ENCODE measurements around the gene IRS2.

Gene IRS2

DNA sequence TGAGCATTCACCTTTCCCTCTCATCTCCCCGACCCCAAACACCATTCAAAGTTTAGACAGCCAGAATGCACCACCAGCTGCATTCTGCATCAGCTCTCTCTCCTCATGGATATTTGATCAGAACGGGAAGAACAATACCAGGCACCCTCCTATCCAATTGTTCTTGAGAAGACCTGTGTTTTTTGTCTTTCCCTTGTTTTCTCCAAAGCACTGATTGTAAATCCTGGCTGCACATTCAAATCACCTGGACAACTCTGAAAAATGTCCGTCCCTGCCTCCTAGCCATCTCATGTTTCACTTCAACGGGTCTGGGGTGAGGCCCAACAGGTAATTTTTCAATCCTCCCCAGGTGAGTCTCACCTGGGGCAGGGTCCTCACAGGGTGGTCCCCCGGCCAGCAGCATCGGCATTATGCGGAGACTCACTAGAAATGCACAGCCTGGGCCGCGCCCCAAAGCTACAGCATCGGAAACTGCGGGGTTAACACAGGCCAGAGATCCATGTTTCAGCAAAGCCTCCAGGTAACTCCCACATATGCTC lies 5.5 kb downstream of the IRS2 start:
- no peak for DNase-seq

DNA sequence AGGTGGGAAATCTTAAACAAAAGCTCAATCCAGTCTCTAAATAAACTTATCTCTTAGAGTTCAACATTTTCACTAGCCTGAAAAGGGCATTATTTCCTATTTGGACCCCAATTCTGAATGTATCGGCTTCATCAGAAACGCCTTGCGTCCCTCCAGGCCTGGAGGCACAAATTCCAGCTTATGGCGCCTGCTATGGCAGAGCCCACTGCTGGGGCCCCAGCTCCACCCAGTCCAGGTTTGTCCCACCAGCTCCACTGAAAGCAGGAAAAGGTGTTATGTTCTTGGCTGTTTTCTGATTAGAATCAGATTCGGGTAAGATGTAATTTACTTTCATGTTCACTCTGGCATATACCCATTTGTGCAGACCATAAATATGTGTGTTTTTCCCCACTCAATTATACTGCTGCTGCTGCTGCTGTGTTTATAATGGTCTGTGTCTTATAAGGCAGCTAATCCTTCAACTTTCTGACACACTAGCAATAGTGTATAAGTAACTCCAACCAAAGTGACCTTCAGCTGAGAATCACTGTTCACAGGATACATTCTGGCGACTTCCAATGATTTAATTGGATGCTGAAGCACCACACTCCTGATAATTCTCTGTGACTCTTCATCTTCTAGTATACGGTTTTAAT lies 6.4 kb downstream of the IRS2 start:
- DNase-seq: no peak

DNA sequence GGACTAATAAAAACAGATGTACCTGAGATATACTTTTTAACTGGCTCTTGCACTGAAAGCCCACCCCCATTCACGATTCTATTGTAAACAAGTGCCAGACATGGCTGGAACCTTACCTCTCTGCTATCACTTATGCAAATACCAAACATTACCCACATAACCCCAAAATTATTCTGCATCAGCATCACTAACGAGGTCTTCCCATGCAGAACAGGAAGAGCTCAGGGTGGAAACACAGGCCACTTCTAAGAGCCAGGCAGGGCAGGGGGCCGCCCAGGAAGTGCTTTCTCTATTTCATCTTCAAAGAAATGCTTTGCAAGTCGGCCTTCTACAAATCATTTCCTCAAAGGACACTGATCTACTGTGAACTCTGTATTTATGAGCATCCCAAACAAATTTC lies 7.3 kb downstream of the IRS2 start:
- no peak for DNase-seq

DNA sequence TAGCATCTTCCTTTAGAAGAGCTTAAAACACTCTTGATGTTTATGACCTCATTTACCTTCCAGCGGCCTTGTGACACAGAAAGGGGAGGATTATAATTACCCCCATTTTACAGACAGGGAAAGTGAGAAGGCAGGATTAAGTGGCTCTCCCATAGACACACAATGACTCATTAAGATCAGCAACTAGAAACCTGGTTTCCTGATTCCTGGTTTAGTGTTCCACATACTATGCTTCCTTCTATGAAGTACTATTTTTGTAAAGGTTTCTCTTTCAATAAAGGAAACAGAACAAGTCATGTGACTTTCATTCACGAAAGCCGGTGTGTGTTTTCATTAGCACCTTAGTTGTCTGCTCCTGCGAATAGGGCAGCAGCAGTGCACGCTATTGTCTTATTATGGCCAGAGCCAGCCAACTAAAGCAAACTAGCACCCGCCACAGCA lies 8.3 kb downstream of the IRS2 start:
- no peak for DNase-seq

DNA sequence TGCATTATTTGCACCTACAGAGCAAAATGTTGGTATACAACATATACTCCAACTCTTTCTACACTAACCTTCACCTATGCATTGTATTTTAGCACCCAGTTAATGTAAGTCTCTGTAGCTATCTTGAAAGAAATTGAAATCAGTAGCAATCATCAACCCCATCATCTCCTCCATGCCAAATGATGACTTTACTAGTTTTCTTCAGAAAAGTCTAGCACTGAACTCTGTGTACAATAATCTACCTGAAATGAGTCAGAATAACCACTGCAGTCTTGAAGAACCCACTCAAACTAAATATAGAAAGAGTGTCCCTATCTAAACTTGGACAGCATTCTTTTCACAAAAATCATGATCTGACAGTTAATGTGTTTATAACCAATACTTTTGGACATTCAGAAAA lies 9.8 kb downstream of the IRS2 start:
- no peak for DNase-seq

DNA sequence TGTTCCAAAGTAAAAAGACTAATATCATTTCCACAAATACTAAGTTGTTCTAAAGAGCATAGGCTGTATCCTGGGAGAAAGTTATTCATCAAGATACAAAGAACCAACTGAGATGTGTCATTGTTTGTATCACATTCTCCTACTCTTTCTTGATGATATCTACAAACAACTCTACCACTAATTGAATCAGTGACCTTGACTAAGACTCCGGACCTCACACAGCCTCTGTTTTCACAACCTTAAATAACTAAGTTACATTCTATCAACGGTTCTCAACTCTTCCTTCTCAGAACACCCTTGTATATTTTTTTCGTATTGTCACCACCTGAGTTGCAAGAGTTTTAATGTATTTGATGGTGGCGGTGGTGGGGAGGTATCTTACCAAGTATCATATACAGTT lies 12.6 kb downstream of the IRS2 start:
- DNase-seq: no peak

DNA sequence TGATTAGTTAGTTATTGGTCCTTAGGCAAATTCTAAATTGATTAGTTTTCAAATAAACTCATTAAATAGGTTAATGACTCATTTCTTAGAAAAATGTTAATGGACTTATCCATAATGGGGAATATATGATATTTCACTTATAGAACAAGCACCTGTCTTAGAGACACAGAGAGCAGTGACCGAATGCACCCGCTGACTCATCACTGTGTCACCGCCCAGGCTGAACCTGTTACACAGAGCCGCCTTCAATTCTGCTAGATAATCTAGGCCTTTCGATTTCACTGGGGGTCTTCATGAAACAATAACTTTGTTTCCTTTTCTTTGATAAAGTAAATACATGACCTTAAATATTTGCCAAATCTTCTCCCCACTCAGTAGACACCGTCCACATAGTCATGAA lies 13.1 kb downstream of the IRS2 start:
- DNase-seq: no peak

DNA sequence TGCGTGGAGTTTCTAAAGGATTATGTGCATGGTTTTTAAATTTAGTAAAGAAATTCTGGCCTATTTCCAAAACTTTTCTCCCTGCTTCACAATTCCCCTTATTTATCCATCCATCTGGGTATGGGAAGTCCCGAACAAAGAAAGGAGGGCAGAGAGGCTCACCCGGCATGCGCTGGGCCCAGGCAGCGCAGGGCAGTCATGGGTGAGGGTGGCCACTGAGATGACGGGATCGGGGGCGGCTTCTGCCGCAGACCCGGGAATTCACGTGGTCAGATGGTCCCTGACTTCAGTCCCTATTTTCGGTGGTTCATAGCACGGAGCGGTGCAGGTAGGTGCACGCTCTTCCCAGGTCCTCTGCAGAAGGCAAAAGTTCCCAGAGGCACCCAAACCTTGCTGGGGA lies 14.5 kb downstream of the IRS2 start:
- DNase-seq: no peak

DNA sequence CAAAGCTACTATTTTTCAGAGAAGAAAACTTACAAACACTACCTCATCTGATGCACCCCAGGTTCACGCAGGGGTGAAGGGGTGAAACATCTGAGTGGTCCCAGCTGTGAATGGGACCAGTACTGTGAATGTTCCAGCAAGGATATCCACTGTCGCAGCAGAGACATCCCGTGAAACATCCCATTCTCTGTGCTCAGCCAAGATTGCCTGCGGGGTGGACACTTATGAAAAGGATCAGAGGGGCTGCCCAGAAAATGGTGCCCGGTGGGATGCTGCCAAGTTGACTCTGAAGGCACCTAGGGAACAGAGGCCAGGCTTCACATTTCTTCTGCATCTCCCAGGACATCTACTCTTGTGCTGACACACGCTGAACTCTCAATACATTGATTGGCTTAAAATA lies 15.9 kb downstream of the IRS2 start:
- no peak for DNase-seq

DNA sequence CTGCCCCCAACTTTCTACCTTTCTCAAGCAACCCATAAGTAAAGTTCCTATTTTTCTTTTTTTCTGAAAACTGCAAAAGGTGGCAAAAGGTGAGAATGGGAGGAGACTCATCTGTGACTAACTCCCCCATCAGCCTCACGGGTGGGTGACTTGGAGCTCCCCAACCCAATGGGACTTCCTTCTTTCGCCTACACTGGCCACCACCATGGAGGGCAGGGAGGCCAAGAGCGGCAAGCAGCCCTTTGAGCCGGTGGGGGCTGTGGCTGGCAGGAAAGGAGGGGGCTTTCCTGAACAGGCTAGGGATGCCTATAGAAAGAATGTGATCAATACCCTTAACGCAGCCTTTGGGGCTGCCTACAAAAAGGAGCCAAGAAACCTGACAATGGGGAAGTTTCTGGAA lies 16.5 kb downstream of the IRS2 start:
- DNase-seq: no peak

DNA sequence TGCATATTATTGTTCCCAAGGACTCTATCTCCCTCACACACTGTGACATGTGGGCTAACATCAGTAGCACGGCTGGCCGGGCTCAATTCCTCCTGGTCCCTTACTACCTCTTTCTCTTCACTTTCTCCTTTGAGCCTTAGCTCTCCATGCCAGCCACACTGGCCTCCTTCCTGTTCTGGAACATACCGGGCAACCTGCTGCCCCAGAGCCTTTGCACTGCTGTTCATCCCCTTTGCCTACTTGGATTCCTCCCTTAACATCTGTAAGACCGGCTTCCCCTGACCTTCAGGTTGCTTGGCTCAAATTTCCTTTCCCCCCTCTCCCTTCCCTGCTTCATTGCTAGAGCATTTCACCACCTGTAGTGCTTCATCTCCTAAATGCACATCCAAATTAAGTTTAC lies 17.1 kb downstream of the IRS2 start:
- DNase-seq: no peak

DNA sequence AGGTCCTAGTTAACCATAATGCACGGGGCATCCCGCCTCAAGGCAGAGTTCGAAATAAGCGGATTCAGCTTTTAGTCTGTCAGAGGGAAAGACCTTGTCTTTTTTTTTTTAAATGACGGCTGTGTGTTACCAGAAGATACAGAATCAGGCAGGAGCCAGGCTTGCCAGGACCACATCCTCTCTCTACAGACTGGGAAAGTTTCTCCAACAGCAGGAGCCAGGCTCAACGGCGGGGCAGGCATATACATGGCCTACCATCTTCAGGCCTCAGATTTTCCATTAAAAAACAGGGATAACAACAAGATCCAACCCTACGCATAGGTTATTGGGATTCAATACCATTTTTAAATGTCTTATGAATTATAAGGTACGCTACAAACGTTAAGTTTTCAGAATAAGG lies 17.8 kb downstream of the IRS2 start:
- no peak for DNase-seq

DNA sequence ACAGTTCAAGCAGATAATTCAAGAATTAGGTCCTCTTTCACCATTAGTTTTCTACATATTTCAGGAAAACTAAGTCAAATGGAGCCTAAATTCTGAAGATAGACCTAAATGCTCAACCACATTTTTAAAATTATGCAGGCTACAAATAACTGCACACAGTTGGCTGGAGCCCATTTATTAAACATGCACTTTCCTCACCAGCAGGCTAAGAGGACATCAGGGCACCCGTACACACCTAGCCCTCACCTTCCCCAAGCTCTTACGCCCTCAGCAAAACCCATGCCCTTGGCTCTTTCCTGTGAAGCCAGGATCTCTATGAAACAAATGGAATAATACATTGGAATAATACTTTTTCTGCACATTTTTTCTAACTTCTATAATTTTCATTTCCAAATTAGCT lies 18.2 kb downstream of the IRS2 start:
- no peak for DNase-seq

DNA sequence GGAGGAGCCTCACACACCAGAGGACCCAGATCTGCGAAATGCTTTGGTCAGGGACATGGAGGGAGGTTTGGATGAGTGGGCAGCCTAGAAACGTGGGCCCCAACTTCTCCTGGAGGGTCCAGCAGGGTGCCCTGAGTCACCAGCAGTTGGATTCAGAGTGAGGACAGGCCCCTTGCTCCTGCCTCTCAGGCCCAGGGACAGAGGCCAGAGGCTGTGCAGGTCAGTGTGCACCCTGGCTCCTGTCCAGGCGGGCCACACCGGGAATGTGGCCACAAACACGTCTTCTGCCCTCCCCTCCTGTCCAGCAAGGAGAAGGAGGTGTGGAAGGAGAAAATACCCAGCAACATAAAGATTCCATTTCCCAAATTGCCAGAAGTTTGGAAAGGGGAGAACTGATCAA lies 19.4 kb downstream of the IRS2 start:
- DNase-seq: no peak

DNA sequence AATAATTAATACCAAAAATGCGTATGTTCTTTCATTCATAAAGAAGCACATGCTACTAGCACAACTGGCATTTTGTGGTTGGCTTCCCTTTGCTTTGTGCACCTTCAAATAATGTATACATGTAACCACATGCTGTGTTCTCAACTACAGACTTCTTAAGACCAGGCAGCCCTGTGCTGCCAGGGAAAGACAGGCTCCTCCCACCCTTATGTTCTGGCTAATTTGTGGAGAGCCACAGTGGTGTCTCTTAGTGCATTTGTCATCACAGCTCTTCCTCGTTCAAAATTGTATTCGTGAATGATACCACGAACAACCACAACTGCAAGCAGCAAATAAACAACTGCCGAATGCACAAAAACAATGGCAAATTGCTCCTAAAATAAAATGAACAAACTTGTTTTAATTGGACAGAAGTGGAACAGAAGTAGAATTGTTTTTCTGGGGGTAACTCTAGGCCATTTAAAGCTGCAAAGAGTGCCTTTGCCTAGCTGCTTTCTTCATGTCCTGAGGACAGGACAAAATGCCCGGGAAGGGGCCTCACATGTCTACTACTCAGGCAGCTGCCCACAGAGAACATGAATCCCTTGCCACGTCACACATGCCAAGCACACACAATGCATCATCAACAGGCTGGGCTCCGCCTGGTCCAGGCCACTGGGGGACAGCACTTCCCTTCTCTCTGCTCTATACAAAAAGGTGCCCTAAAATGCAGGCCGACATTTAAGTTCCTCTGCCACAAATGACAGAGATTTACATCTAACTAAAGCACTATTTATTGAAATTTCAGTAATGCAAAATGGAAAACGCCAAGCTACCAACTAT lies 21.7 kb downstream of the IRS2 start:
- DNase-seq: peak; percentile 27

DNA sequence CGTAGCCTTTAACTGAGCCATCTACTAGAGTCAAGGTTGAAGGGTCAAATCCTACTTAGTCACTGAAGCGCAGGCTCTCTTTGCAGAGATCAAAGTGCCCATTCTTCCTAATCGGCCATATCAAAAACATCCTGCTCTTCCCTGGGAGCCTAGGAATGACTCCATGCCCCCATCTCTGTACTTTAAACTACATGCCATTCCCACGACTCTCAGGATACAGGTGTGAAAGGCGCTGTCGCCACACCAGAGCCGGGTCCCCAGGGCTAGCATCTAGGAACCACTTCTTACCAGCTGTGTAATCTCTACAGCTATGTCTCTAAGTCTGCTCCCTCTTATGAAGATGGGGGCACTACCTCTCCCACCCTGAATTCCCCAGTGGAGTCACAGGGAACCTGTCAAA lies 22.3 kb downstream of the IRS2 start:
- DNase-seq: no peak

DNA sequence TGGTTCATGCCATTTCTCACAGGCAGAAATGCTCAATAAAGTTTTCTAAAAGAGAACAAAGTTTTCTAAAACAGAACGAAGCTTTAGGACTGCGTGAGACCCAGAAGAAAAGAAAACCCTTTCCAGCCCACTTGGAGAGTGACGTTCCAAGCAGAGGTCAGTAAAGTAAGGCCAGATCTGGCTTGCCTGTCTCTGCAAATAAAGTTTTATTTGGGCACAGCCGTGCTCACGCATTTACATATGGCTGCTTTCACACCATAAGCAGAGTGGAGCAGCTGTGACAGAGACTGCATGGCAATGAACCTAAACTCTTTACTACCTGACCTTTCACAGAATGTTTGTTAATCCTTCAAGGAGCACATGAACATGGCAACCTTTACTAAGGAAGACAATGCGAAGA lies 23.6 kb downstream of the IRS2 start:
- DNase-seq: no peak

DNA sequence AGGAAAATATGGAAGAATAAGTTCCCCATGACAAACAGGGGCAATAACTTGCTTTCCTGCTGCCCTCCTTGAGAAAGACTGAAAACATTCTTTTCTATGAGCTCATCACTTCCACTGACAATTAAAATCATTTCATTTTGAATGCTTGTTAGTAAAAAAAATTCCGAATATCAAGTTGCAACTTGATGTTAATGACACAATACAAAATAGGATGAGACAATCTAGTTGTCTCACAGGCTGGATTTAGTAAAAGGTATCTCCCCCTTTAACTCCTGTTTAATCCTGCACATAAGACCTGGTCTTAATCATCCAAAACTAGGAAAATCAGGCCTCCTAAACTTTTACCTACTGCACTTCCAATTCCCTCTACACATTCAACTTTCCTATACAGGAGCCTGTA lies 24.7 kb downstream of the IRS2 start:
- DNase-seq: no peak

DNA sequence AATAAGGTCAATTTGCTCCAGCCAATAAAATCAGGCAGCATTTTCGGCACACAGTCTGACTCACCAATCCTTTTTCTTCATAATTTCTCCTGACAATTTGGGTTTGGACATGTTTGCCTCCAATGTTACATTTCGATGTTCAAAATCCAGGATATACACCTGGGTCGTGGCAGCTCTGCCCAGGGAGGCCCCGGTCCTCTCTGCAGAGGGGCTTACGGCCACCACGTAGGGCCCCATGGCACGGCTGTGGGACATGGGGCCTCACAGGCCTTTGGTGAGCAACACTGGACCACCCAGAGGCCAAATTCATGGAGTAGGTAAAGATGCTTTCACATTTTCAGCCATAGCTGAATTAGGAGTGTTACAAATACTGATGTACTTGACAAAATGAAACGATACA lies 25.4 kb downstream of the IRS2 start:
- no peak for DNase-seq

DNA sequence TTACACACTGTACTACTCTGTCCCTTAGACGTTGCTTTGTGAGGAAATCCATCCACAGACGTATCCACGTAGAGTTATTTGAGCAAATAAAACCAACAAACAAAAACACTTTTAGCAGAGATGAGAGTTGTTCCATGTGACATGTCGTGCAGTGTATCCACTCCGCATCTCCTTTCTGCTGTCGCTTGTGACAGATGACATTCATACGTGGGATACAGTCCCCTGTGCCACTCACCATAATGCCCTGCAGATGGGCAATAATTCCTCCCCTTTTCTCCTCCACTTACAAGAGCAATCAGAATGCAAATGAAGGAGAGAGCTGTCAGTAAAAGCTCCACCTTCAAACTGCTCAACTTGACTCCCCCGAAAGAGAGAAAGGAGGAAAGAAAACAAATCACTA lies 26.0 kb downstream of the IRS2 start:
- DNase-seq: no peak

DNA sequence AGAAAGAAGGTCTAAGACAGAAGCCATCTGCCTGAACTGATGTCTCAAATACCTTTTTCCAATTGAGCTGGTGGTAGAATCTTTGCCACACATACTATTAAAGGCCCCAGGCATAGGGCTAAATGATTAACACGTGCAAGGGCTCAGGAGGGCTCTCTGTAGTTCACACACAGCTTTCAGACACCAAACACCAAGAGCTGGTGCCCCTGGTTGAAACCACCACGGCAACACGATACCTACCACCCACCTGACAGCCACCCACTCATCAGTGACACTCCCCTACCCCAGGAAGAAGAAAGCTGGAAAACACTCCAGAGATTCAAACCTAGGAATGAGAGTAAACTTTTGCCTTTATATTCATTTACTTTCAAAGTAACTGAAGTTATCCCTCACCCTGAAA lies 26.8 kb downstream of the IRS2 start:
- DNase-seq: no peak

DNA sequence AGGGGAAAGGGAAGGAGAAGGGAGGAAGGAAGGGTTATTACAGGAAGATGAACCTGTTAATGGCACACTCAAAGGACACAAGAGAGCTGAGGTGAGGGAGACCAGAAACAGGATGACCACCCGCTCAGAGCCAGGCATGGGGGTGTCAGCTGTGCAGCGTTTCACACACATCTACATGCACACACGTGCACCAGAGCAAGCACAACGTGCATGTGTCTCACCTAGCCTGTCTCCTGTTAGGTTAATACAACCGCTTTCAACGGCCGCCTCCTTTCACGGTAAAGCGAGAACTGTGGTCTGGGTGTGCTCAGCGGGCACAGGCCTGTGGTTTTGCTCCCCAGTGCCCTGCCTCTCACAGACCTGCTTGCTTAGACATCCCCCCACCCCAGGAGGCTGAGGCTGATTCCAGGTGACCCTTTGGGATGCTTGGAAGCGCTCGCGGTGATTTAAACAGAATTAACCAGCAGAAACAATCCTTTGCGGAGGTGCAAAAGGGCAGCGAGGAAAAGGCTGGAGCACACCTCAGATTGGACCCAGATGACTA lies 27.4 kb downstream of the IRS2 start:
- DNase-seq: no peak

DNA sequence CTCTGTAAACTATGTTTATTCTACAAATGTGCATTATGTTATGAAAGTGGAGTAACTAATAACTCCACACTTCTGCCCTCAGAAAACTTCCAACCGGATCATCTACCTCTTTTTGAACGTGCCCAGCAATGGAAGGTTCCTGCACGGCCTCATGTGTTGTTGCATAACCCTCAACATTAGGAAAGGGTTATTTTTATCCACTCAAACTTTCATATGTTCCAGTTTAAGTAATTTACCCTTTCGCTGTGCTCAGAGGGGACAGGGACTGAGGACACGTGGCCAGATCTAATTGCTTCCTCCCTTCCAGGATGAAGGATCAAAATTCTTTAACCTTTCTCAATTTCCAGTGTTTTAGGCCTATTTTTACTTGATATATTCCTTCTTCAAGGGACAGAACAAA lies 29.6 kb downstream of the IRS2 start:
- no peak for DNase-seq

DNA sequence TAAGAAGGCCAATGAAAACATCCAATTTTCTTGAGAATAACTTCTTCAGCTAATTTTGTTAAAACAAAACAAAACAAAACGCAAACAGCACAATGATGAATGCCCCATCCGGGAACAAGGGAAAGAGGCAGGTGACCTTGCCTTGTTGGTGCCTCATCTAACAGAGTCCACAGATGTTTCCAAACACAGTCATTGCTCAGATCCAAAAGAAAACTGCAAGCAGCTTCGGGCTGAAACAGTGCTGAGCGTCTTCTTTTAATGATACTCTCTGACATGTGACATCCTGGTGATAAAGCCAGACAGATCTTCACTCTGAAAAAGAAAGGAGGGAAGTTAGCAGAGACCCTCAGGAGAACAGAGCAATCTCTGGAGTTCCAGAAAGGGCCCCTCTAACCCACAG lies 30.4 kb downstream of the IRS2 start:
- no peak for DNase-seq

All from femur (tissue), 1 donor.